ENCODE measurements around the gene ATG4A.

The ATG4A gene

DNA sequence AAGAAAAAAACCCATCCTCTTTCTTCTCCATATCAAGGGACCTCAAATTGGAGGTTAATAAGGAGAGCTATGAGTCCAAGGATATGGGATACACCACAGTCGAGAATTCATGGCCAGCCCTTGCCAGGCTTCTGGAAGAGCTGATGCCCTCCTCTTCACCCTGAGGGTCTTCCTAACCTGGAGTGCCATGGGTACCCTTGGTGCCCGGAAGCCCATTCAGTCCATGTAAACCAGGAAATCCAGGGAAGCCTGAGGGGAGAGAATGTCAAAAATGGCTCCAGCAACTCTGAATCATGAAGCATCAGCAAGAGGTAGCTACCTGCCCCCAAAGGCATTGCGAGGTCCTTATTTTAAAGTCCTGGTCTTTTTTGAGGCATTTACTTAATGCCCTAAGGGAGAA is 78.2 kb downstream of the ATG4A start:
- no peak for DNase-seq (ENCODE audit: low read depth)

- DNase-seq (ENCODE audit: low read depth): no peak
These were observed 80.1 kb downstream of the ATG4A start for GRCh38 chrX:108171671-108172070.

DNA sequence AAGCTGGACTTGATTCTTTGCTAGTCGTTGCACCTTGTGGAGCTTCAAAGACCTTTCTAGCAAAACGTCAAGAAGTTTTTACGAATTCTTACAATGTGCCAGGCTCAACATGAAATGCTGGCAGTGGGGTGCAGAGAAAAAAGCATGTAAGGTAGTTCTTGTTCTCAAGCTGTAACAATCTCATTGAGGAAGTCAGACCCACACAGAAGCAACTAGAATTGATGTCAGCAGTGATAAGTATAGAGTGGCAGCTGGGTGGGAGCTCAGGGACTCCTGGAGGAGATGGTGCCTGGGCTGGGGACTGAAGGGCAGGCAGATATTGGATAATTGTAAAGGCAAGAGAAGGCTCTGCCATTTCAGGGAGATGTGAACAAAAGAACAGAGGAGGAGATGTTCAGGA is 82.3 kb downstream of the ATG4A start:
- no peak for DNase-seq (ENCODE audit: low read depth)

GRCh38 chrX:108177351-108178142 is 86.0 kb downstream of the ATG4A start:
- DNase-seq (ENCODE audit: low read depth): no peak

- no peak for DNase-seq (ENCODE audit: low read depth)
These were observed 86.5 kb downstream of the ATG4A start for GRCh38 chrX:108178143-108178498.

- DNase-seq (ENCODE audit: low read depth): peak; percentile 94
These were observed 95.2 kb downstream of the ATG4A start for GRCh38 chrX:108186811-108187210.

- peak; percentile 92 for DNase-seq (ENCODE audit: low read depth)
These were observed 106.8 kb downstream of the ATG4A start for GRCh38 chrX:108198420-108198819.

- no peak for DNase-seq (ENCODE audit: low read depth)
These were observed 107.5 kb downstream of the ATG4A start for GRCh38 chrX:108199041-108199440.

DNA sequence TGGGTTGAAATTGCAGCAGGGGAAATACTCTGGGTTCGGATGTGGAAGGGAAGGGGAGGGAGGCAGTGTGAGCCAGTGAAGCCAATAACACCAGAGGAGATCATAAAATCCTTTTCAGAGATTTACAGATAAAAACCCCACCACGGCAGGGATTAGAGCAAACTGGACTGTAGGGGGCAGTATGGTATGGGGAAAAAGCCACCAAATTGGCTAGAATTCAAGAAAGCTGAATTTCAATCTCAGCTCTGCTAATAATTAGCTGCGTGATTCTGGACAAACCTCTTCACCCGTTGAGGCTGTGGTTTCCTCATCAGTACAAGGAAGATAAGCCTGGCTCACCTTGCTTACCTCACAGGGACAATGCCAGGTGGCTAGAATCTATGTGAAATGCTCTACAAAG is 108.1 kb downstream of the ATG4A start:
- DNase-seq (ENCODE audit: low read depth): peak; percentile 51

DNA sequence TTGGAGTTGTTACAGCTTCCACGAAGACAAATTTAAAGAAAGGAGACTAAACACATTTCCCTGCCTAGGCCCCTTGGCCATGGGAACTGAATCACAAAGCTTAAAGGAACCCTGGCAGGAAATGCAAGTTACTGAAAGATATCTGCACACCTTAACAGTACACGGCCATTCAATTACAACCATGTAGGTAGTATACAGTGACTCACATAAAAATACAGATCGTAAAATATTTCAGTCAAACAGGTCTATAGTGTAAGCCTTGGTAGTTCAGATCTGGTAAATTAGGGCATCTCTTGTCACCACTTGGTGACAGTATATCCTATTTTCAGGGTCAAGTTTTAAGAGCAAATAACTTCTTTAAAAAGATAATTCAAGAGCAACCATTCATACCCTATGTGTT is 112.0 kb downstream of the ATG4A start:
- DNase-seq (ENCODE audit: low read depth): no peak
